HG02981 (cell line): ENCODE measurements around the gene SORBS1.
A peak's percentile ranks its signal among the peaks of the same experiment; 100 is the strongest.

Experiments
- ATAC-seq: cut with Tn5 transposase; IDR thresholded peaks from one replicate; pipeline ENCODE4 v1.9.1; 2021; ENCODE audit warnings: mild to moderate bottlenecking, moderate library complexity; ENCODE audit not compliant: unreplicated experiment

SORBS1 gene

GRCh38 chr10:95467162-95467599 lies 94.0 kb downstream of the SORBS1 start:
- ATAC-seq, result no peak

- no peak for ATAC-seq
Observed at GRCh38 chr10:95466436-95466835, 94.7 kb downstream of the SORBS1 start.

GRCh38 chr10:95464280-95464679 lies 96.9 kb downstream of the SORBS1 start:
- no peak for ATAC-seq

- ATAC-seq, result no peak
Observed at GRCh38 chr10:95462740-95463667, 98.2 kb downstream of the SORBS1 start.

- ATAC-seq, result no peak
Observed at GRCh38 chr10:95461611-95462010, 99.6 kb downstream of the SORBS1 start.

GRCh38 chr10:95459446-95460045 lies 101.6 kb downstream of the SORBS1 start:
- no peak for ATAC-seq

GRCh38 chr10:95458871-95459270 lies 102.3 kb downstream of the SORBS1 start:
- ATAC-seq, result no peak

- ATAC-seq, result no peak
Observed at GRCh38 chr10:95458014-95458413, 103.2 kb downstream of the SORBS1 start.

GRCh38 chr10:95457319-95457886 lies 103.8 kb downstream of the SORBS1 start:
- no peak for ATAC-seq

- no peak for ATAC-seq
Observed at GRCh38 chr10:95456516-95456915, 104.7 kb downstream of the SORBS1 start.

GRCh38 chr10:95454940-95455339 lies 106.2 kb downstream of the SORBS1 start:
- ATAC-seq, result no peak

- ATAC-seq, result no peak
Observed at GRCh38 chr10:95454356-95454755, 106.8 kb downstream of the SORBS1 start.

- no peak for ATAC-seq
Observed at GRCh38 chr10:95451568-95452524, 109.3 kb downstream of the SORBS1 start.

GRCh38 chr10:95451150-95451549 lies 110.0 kb downstream of the SORBS1 start:
- no peak for ATAC-seq

- ATAC-seq, result no peak
Observed at GRCh38 chr10:95450188-95450587, 111.0 kb downstream of the SORBS1 start.

GRCh38 chr10:95447685-95448084 lies 113.5 kb downstream of the SORBS1 start:
- no peak for ATAC-seq

- ATAC-seq, result peak; percentile 57
Observed at GRCh38 chr10:95445837-95446486, 115.2 kb downstream of the SORBS1 start.

GRCh38 chr10:95445223-95445836 lies 115.8 kb downstream of the SORBS1 start:
- ATAC-seq, result no peak

GRCh38 chr10:95444792-95445191 lies 116.4 kb downstream of the SORBS1 start:
- ATAC-seq, result no peak

GRCh38 chr10:95443636-95444035 lies 117.5 kb downstream of the SORBS1 start:
- ATAC-seq, result no peak
